Panc1 (cell line): Measurements from ENCODE around the gene NDUFAF5.

ENCODE experiments used
- POLR2AphosphoS5 ChIP-seq: IDR thresholded peaks from 2 replicates; pipeline ENCODE4 v1.6.1; 2012; ENCODE audit warnings: mild to moderate bottlenecking, low read depth, low read length, moderate library complexity
- TF ChIP-seq, protein P1 (sequence below): fragments of 450-650 bp; IDR thresholded peaks from 2 replicates; pipeline ENCODE4 v1.5.1; 2017; ENCODE audit warnings: mild to moderate bottlenecking

- TF ChIP-seq, protein P1, sequence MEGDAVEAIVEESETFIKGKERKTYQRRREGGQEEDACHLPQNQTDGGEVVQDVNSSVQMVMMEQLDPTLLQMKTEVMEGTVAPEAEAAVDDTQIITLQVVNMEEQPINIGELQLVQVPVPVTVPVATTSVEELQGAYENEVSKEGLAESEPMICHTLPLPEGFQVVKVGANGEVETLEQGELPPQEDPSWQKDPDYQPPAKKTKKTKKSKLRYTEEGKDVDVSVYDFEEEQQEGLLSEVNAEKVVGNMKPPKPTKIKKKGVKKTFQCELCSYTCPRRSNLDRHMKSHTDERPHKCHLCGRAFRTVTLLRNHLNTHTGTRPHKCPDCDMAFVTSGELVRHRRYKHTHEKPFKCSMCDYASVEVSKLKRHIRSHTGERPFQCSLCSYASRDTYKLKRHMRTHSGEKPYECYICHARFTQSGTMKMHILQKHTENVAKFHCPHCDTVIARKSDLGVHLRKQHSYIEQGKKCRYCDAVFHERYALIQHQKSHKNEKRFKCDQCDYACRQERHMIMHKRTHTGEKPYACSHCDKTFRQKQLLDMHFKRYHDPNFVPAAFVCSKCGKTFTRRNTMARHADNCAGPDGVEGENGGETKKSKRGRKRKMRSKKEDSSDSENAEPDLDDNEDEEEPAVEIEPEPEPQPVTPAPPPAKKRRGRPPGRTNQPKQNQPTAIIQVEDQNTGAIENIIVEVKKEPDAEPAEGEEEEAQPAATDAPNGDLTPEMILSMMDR = no peak
- TF ChIP-seq POLR2AphosphoS5 = no peak
These were observed 9.0 kb upstream of the NDUFAF5 start for GRCh38 chr20:13775867-13776266.
